Astrocyte (in vitro differentiated cells and primary cell): ENCODE measurements around the gene STK39.

Source experiments
- EZH2 ChIP-seq: IDR thresholded peaks from 2 replicates; pipeline ENCODE4 v1.6.1; 2012; ENCODE audit warnings: mild to moderate bottlenecking, low read length, inconsistent platforms; ENCODE audit not compliant: insufficient read depth
- TF ChIP-seq, protein P1 (sequence below): IDR thresholded peaks from 2 replicates; pipeline ENCODE4 v1.5.1; 2011; ENCODE audit warnings: low read depth, mild to moderate bottlenecking, inconsistent platforms, low read length, moderate library complexity; ENCODE audit not compliant: insufficient read depth

DNA sequence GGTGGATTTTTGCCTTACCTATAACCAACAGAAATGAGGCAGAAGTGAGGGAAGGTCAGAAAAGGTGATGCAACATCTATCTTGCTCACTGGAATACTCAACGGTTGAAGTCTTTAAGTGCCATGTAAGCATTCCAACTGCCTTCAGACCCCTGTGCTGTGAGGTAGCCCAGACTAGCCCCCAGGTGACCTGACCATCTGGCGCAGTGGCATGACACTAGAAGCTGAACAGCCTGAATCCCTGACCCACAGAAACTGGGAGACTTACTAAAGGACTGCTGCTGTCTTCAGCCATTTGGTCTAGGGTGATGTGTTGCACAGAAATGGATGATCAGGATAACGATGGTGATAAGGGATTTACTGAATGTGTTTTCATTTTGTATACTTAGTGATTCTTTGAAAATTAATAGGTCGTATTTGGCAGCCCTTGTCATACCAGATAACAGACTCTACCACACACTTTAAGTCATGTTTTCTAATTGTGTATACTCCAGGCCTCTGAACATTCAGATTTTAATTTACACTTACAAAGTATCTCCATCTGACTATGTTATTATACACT is 161.5 kb downstream of the STK39 start:
- TF ChIP-seq, protein P1, sequence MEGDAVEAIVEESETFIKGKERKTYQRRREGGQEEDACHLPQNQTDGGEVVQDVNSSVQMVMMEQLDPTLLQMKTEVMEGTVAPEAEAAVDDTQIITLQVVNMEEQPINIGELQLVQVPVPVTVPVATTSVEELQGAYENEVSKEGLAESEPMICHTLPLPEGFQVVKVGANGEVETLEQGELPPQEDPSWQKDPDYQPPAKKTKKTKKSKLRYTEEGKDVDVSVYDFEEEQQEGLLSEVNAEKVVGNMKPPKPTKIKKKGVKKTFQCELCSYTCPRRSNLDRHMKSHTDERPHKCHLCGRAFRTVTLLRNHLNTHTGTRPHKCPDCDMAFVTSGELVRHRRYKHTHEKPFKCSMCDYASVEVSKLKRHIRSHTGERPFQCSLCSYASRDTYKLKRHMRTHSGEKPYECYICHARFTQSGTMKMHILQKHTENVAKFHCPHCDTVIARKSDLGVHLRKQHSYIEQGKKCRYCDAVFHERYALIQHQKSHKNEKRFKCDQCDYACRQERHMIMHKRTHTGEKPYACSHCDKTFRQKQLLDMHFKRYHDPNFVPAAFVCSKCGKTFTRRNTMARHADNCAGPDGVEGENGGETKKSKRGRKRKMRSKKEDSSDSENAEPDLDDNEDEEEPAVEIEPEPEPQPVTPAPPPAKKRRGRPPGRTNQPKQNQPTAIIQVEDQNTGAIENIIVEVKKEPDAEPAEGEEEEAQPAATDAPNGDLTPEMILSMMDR: no peak
- TF ChIP-seq EZH2: no peak
